ENCODE results near the gene FRMD8.
A peak's percentile ranks its signal among the peaks of the same experiment; 100 is the strongest.

The FRMD8 gene

DNA sequence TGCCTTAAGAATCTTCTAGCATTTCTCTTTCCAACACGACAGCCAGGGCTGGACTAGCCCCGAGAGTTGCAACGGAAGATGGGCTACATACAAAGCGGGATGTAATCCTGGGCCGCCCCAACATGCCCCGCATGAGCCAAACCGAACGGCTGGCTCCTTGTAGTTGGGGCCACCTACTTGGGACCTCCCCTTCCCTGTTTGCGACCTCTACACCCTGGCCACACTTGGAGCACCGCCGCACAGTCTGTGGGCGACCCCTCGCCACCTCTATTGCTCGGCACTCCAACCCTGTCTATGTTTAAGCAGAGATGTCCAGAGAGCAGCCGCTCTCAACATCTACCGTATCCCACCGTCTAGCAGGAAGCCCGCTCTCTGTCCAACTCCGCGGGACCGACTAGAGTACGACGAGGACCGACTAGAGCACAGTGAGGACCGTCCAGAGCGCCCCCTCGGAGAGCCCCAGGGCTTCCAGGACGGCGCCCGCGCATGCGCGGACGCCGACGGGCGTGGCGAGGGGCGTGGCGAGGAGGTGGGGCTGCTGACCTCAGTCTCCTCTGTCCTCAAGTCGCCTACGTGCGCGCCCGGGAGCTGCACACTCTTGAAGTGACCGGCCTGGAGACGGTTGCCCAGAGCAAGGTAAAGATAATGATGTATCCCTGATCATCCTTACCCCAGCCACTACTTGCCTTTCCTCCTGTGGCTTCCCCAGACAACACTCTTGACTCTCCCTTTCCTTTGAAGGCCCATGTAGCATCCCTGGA, 68.4 kb downstream of the FRMD8 start:
- peak; percentile 66 for DNase-seq (ENCODE audit: low read depth)

DNA sequence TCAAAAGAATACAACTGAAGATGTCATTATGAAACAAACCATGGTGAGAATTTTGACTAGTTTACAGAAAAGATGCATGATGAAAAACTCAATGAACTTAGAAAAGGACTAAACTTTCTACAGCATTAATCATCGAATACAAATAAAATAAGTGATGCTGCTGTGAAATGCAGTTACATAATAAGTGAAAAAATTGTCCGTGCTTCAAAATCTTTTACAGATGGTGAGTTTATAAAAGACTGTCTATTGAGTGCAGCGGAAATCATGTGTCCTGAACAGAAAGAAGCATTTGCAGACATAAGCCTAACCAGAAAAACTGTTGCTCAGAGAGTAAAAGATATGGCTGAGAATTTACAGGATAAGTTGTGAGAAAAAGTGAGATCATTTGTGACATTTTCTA, 70.0 kb downstream of the FRMD8 start:
- DNase-seq (ENCODE audit: low read depth): no peak

DNA sequence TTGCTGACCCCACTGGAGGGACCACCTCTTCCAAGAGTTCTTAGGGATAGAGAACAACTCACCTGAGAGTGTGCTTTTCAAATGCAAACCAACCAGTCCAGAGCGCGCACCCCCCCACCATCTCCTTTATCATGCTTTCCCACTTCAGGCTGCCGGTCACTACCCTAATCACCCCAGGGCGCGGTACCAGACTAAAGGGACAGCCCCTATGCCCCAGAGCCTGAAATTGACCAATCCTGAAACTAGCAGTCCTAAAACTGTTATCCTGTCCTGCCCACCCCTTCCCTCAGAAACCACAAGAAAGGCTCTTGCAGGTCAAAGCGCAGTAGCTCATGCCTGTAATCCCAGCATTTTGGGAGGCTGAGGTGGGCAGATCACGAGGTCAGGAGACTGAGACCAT, 73.1 kb downstream of the FRMD8 start:
- DNase-seq (ENCODE audit: low read depth): no peak

All from stimulated activated CD8-positive, alpha-beta memory T cell treated with anti-CD3 and anti-CD28 coated beads, Interleukin-15, amount 100 ng/mL, for 1 hour (primary cell).